A549 treated with ZK216348 at 1 μM for 4 hours (cell line): ENCODE data around the gene TMSB15C. TPM values are rescaled to one million over a fixed set of nuclear protein-coding genes. Genes with fewer than 3 reads are reported as not detected.

Experiments used
- total RNA-seq: library from RNA; stranded (reverse); fragments of 200-300 nt; extraction: Qiagen RNA extraction; gene quantifications from 5 replicates; pipeline ENCODE4 v1.2.3, GENCODE V29; 2022; ENCODE audit warnings: low read depth

The TMSB15C gene
- total RNA-seq, result 0.09 to 0.24 TPM (median 0.12 TPM) in 4 of 5 replicates, not detected in the other

DNA sequence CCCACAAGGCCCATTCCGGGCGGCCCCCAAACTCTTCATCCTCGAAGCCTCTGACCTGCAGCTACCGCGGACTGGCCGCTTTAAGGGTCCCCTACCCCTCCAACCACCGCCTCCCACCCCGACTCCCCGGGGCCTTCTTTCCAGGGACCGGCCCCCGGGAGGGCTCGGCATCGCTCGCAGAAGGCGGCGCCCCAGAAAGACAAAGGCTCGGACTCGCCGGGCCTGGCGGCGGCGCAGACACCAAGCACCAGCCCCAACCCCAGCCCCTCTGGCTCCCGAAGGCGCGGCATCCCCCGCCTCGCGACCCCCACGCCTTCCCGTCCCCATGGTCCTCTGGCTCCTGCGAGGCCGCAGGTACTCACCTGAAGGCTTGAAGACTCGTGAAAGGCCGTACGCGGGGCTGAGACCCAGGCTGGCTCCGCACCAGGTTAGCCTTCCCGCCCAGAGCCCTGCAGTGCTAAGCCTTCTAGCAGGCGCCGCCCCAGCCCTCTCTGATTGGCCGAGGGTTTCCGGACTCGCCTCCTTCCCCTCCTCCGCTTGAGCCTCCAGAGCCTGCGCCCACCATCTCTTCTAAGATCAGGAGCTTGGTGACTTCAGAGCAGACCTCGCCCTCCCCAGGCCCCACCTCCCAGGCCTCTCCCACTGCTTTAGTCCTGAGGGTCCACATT, at the start of gene TMSB15C:
TMSB15C (minus strand) TSS at position 459 of the 668 bp plus-strand sequence.

DNA sequence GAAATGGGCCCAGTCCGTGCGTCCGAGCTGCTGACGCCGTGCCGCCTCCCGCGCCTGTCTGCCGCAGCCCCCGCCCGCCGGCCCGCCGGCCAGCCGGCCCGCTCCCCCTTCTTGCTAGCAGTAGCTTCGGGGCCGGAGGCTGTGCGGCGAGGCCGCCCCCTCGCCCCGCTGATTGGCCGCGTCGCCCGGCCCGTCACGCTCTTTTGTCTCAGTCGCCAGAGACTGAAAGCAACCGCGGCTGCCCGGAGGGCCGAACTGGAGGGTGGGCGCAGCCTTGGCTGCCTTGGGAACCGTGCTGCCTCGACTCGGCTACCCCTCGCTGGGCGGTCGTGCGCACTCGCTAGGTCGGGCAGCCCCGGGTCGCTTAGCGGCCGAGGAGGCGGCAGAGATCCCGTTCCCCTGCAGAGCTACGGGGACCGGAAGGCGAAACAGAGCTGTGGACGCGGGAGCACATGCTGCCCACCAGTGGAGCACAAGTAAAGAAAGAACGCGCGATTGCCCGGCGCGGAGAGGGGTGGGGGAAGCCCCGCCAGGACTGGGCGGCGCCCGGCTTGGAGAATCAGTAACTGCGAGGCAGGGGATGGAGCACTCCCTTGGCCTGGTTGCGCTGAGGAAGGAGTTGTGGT, 36.4 kb upstream of the TMSB15C start, which contains the start of gene ZCCHC18:
ZCCHC18 (plus strand) TSS at position 198 of the 626 bp plus-strand sequence. CDS start 1,589 bp downstream, outside the sequence.

GRCh38 chrX:104039689-104040505, 36.1 kb downstream of the TMSB15C start, which contains the start of gene H2BW2:
H2BW2 (plus strand) TSS chrX:104039956; CDS start chrX:104039995, 39 bp downstream.

Other genes with a start within 250 kb of the TMSB15C start
- 0.04 TPM in 1 of 5 replicates, not detected in the others for gene RAB9B, start 244.0 kb downstream of the TMSB15C start, total RNA-seq
- 4.1 to 7.8 TPM (median 6.1 TPM) in 5 replicates for gene TMSB15B, start 113.6 kb downstream of the TMSB15C start, total RNA-seq
- gene H2BW1, start 62.5 kb downstream of the TMSB15C start, total RNA-seq, result not detected in 5 replicates
- not detected in 5 replicates for gene H2BW2, start 36.3 kb downstream of the TMSB15C start, total RNA-seq
- 0.29 to 0.51 TPM in 2 of 5 replicates, not detected in the others for gene ZCCHC18, start 36.3 kb upstream of the TMSB15C start, total RNA-seq
- gene SLC25A53, start 80.8 kb upstream of the TMSB15C start, total RNA-seq, result 3.4 to 5.9 TPM (median 5.3 TPM) in 5 replicates
- gene FAM199X, start 90.2 kb upstream of the TMSB15C start, total RNA-seq, result 8.8 to 19.4 TPM (median 17.3 TPM) in 5 replicates
- gene ESX1, start 178.7 kb upstream of the TMSB15C start, total RNA-seq, result 0.14 to 0.16 TPM in 2 of 5 replicates, not detected in the others